DMS153 (cell line): ENCODE measurements around the gene E4F1.
"Not testable (repeated sequence)": the region's sequence is repeated elsewhere in the genome, so short reads cannot be mapped to it uniquely, and the experiment has no call there.

Experiments used
- DNase-seq: peaks from one replicate; lab custom pipeline; 2025; lab: John Stamatoyannopoulos, UW

The E4F1 gene

DNA sequence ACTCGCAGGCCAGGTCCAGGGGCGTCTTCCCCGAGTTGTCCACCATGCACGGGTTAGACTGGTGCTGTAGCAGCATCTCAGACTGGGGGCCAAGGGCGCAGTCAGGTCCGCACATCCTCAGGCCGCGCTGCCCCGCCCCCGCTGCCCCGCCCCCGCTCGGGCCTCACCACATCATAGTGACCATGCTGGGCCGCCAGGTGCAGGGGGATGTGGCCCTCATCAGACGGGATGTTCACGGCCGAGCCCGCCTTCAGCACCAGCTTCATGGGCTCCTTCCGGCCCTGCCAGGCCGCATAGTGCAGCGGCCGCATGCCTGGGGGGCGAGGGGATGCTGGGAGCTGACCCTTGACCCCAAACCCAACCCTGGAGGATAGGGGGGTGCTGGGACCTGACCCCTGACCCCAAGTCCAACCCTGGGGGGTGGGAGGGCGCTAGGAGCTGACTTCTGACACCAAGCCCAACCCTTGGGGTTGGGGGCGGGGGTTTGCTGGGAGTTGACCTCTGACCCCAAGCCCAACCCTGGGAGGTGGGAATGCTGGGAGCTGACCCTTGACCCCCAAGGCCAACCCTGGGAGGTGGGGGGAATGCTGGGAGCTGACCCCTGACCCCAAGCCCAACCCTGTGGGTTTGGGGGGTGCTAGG, 34.0 kb upstream of the E4F1 start:
- DNase-seq, result no peak

DNA sequence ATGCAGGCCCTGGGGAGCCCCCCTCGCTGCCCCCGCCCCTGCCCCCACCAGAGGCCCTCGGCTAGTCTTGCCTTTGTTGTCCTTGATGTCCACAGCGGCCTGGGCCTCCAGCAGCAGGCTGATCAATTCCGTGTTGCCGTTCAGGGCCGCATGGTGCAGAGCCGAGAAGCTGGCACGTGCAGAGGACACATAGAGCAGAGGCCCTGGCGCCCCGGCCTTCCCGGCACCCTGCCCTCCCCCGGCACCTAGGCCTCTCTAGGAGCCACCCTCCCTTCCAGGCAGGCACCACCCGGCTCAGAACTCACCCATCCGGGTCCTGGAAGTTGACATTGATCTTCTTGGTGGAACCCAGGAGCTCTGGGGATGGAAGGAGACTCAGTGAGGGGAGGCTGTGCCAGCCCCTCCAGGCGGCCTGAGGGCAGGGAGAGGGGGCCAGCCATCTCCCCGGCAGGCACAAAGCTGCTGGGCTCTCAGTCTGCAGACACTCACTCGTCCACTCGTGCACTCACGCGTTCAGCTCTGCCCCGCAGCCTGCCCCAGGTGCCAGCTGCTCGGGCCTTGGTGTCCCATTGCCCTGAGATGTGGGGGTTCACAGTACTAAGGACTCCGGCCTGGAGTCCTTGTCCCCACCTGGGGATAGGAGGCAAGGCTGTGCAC, 33.3 kb upstream of the E4F1 start:
- no peak for DNase-seq

DNA sequence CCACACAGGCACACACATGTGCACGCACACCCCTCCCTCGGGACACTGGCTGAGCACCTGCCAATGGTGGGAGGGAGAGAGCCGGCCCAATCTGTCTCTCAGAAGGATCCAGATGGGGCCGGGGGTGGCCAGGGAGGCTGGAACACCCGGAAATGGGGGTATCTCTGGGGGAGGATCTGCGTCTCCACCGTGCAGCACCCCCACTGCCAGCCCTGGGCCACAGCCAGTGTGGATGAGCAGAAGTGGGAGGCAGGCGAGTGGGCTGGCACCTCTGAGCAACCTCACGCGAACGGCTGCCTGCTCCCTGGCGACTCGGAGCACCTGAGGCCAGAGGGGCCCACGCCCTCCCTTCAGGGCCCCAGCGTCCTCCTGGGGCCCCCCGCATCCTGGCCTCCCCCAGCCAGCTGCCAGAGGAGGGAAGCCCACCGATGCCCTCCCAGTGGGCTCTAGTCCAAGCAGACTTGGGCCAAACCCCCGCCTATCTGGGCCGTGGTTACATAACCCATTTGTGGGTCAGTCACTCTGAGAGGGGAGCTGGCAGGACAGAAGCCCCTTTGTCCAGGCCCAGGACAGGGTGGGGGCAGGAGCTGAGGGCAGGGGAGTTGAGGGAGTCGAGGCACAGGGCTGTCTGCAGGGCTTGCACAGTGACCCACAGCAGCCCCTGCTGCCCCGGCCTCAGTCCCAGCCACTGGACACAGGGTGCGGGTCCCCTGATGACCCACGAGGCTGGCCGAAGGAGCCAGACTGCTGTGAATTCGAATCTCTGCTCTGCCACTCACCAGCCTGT, 32.5 kb upstream of the E4F1 start:
- no peak for DNase-seq

DNA sequence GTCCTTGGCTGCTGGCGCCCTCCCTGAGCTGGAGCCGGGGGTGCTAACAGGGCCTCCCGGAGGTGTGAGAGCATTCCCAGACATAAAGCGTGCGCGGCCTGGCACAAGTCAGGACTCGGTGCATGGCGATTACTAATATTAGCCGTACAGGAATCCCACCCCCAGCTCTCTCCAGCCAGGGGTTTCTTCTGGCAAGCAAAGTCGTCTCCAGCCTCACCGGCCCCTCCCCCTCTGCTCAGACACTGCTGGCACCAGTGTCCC, 32.0 kb upstream of the E4F1 start:
- no peak for DNase-seq

DNA sequence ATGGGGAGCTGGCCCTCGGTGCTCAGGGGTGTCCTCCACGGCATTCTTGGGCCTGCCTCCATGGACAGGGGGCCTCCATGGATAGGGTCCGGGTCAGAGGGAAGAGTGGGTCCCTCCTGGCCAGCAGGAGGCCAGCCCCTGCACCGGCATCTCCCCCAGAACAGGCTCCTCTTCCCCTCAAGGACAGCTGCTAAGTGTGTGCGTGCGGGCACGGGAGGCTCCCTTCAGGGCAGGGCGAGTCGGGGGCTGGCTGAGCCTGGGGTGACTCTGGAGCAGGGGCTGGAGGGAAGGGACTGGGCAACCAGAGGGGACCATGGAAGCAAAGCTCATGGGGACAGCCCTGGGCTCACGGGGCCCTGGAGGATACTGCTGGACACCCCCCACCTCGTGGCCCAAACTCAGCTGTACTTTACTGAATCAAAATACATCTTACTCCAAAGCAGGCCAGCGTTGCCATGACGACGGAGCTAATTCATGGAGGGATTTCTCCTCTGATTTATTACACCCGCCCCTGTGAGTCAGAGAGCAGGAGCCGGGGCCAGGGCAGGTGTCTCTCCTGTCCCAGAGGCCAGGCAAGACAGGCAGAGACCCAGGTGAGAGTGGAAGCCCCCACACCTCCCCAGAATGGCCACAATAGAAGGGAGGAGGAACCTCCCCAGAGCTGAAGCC, 29.1 kb upstream of the E4F1 start:
- DNase-seq, result no peak

DNA sequence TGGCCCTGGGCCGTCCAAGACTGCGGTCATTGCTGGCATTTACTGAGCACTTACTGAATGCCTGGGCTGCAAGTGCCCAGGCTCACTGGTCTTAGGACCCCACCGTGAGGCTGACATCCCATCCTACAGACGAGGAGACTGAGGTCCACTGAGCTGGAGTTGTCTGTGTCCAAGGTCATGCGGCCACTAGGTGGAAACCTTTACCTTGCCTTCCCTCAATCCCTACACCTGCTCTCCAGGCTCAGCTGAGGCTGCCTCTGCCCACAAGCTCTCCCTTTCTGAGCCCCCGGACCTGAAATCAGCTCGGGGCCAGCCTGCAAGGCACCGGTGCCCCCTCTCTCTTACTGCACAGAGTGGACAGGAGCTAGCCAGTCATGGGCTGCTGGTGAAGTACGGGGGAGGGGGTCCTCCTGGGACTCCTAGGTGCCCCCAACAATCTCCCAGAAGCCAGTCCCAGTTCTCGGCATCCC, 28.5 kb upstream of the E4F1 start:
- peak; percentile 30 for DNase-seq

DNA sequence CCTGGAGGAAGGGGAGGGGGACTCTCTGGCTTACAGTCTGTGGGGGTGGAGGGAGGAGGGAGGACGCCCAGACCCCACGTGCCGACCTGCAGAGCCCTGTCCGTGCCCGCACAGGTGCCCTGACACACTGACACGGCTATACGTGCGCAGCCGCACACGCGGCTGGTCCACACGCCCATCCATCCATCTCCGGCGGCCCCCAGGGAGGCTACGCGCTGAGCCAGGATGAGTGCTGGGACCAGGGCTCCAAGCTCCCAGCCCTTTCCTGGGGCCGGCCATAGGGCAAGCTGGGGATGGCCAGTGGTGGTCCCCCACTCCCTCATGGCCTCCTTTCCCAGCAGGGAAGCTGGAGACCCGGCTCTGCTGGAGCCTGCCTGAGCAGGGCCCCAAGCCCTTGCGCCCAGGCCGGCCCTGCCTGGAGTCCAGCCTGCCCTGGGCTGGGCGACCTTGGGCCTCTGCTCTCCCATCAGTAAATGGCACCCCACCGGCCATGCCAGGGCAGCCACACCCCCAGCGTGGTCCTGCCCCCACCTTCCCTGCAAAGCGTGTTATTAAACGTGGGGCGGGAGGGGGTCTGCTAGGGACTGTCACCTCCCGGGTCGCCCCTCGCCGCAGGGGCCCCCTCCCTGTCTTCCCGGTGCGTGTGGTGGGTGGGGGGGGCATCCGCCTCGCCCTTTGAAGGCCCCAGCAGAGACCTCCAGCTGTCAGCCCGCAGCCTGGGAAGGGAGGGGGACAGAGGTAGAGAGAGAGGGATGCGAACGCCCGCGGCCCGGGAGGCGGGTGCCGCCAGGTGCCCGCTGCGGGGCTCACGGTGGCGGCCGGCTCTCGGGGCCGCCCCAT, 27.8 kb upstream of the E4F1 start:
- no peak for DNase-seq

DNA sequence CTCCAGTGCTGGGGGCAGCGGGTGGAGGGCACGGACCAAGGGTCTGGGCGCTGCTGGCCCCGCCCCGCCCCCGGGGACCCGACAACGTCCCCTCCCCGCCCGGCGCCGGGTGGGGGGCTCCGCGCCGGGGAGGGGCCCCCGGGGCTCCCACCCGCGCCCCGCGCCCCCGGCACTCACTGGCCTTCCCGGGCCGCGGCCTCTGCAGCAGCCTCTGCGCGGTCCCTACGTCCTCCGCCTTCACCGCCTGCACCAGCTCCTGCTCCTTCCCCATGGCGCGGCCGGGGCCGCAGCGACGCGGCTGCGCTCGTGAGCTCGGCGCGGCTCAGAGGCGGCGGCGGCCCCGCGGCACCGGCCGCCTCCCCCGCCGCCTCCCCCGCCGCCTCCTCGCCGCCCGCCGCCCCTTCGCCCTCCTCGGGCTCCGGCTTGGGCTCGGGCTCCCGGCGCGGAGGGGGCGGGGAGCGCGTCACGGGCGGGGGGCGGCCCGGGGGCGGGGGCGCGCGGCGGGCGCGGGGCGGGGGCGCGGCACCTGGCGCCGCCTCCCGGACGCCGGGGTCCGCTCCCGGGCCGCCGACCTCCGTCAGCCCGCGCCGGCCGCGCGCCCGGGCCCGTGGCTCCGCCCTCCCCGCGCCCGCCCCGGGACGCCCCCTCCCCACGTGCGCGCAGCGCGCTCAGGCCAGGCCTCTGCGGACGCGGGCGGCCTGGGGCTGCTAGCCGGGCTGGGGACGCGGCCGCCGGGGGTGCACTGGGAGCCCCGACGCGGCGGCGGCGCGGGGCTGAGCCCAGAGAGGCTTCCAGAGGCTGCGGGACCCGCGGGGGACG, 27.0 kb upstream of the E4F1 start, which contains the start of gene CASKIN1:
CASKIN1 (minus strand) TSS at position 444 of the 819 bp plus-strand sequence; CDS start at position 271, 173 bp downstream.
- no peak for DNase-seq

DNA sequence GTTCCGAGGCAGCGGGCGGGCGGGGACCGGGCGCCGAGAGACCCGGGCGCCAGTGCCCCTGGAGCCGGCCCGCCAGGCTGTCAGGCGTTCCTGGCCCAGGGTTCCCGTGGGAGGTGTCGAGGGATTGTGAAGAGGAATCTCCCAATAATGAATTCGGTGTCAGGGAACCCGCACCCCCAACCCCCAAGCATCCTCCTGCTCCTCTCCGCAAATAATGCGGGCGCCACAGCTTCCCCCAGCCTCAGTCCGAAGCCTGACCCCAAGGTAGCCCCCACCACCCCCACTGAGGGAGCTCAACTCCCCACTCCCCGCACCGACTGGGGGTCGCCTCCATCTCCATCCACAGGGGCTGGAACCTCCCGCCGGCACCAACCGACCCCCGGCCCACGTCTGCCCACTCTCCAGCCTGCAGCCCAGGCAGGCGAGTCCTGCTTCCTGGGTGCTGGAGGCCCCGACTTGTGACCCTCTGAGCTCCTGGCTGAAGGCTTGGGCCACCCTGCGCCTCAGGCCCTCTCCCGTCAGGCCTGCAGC, 26.3 kb upstream of the E4F1 start:
- no peak for DNase-seq

DNA sequence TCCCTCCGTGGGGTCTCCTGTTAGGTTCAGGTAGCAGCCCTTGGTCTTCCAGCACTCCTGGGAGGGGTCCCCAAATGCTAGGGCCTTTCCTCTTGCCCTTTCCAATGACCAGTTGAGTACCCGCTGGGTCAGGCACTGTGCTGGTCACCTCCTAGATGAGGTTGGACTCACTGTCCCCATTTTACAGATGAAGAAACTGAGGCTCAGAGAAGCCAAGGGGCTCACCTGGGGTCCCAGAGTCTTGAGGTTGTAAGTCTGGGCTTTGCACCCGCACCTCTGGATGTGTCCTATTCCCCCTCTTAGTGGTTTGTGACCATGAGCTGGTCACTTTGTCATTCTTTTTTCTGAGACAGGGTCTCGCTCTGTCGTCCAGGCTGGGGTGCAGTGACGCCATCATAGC, 25.6 kb upstream of the E4F1 start:
- DNase-seq, result no peak

DNA sequence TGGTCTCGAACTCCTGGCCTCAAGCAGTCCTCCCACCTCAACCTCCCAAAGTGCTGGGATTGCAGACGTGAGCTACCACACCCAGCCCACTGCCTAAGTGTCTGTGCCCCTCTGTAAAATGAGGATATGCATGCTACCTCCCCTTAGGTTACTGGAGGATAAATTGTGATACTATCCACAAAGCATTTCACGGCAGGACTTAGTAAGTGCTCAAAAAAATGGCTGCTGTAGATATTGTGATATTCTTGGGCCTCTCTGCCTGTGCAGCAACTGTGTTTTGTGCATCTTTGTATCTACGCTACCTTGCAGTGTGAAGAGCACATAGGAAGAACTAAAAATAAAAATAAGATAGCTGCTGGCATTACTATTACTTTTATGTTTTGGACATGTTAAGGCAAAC, 25.1 kb upstream of the E4F1 start:
- no peak for DNase-seq

DNA sequence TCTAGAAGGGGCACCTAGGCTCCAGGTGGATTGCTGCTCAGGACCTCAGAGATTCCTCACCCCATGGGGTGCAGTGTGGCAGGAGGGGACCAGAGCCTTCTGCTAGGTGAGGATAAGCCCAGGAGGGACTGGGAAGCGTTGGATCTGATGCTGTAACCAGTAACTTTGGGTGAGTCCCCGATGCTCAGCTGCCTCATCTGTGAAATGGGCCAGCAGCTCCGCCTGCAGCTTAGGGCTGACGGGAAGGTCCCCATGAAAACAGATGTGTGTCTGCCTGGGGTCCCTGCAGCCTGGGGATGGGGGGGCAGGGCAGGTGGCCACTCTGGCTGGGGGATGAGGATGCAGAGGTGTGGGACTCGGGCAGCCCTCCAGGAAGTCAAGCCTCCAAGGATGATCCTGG, 24.3 kb upstream of the E4F1 start:
- no peak for DNase-seq

DNA sequence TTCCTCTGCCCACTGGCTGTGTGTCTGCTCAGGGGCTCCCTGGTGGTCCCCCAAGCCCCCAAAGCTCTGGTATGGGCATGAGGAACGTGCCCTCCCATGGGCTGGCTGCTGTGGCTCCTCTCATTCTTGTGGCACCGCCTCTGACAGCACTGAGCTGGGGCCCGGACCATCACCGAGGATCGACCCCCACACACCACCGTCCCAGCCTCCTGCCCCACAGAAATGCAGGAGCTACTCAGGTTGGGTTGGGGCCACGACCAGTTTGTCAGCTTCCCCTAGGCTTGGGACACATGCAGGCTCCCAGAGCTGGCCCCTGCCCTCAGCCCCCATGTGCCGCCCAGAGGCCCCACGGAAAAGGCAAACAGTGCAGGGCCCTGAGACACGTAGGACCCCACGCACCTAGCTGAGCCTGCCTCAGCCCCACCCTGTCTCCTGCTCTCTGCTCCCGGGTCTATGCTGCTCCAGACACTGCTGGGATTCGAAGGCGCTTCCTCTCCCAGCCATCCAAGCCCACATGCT, 23.7 kb upstream of the E4F1 start:
- no peak for DNase-seq

DNA sequence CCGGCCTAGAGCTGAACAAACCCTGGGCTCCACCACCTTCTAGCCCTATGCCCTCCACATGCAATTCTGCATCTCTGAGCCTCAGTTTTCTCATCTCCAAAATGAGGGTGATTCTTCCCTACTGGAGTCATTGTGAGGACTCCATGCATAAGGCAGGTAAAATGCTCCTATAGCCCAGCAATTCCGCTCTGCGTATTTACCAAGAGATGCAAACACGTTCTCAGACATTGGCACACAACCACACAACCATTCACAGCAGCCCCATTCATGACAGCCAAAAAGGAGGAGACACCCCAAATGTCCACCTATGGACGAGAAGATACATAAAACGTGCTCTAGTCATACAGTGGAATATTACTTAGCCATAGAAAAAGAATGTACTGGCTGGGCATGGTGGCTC, 23.1 kb upstream of the E4F1 start:
- DNase-seq, result no peak

DNA sequence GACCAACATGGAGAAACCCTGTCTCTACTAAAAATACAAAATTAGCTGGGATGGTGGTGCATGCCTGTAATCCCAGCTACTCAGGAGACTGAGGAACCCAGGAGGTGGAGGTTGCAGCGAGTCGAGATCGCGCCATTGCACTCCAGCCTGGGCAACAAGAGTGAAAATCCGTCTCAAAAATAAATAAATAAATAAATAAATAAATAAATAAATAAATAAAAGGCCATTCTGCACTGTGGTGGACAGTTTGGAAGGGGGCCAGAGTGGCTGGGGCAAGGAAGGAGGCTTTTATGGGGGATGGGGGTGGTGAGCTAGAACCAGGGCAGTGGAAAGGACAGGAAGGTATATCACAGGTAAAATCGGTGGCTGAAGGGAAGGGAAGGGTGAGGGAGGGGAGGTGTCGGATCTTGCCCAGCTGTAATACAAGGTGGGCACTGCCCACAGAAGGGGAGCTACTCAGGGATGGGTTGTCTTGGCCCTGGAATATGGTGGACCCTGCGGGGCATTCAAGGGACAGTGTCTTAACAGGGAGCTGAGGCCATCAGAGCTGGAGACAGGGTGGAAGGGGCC, 20.2 kb upstream of the E4F1 start:
- DNase-seq, result not testable (repeated sequence)

DNA sequence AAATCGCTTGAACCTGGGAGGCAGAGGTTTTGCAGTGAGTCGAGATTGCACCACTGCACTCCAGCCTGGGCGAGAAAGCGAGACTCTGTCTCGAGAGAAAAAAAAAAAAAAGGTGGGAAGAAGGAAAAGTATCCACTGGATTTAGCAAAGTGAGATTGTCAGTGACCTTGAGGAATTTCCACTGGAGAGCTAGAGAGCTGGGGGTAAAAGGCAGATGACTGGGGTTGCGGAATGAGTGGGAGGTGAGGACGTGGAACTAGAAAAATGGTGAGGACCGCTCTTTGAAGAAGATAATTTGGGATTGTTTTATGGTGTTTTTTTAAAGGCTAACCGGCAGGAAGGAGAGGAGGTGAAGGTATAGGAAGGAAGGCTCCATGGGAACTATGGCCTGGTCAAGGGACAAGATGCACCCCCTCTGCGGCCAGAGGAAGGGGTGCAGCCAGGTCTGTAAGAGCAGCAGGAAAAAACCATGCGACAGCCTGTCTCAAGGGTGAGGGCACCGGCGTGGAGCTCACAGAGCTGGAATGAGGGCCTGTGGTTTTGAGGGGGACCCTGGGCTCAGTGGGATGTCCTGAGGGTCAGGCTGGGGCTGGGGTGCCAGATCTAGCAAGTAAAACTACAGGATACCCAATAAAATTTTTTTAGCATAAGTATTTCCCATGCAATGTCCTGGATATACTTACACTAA, 18.8 kb upstream of the E4F1 start:
- DNase-seq, result no peak

DNA sequence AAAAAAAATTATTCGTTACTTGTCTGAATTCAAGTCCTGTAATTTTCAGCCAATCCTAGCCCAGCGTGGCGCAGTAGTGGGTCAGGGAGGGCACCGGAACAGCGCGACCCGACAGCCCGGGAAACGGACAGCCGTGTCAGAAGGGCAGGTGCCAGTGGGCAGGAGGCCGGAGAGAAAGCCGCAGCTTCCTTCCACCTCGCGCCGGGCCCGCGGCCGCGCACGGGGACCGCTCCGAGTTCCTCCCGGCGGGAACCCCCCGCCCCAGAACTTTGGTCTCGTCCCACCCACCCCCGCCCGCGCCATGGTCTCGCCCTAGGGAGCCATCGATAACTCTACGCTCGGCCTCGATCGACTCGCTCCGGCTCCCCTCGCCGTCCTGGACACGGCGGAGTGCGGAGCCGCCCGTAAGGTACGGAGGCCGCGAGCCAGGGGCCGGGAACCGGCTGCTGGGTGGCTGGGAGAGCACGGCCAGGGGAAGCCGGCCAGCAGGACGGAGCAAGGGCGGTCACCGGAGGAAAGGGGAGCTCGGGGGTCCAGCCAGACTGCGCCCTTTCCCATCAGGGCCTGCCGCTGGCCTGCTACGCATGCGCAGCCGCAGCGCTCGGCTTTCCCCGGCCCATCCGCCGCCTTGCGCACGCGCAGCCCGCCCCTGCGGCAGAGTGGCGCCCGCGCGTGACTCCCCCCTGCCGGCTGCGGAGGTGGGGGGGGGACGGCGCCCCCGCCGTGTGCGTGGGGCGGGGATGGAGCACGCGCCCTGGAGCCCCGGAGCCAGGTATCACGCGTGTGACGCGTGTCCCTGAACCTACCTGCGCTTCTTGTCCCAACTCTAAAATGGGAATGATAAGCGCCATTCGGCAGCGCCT, 18.1 kb upstream of the E4F1 start, which contains the start of gene MLST8:
MLST8 (plus strand) TSS at position 351 of the 863 bp plus-strand sequence. CDS start 632 bp downstream, outside the sequence.
- peak; percentile 69 for DNase-seq

DNA sequence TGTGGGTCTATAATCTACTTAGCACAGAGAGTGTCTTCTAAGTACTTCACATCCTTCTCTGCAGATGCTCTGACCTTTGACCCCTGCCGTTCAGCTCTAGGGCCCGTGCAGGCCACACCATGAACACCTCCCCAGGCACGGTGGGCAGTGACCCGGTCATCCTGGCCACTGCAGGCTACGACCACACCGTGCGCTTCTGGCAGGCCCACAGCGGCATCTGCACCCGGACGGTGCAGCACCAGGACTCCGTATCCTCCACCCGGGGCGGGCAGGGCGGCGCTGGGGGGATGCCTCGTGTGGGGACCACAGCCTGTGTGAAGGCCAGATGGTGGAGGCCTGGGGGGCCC, 17.5 kb upstream of the E4F1 start:
- no peak for DNase-seq

DNA sequence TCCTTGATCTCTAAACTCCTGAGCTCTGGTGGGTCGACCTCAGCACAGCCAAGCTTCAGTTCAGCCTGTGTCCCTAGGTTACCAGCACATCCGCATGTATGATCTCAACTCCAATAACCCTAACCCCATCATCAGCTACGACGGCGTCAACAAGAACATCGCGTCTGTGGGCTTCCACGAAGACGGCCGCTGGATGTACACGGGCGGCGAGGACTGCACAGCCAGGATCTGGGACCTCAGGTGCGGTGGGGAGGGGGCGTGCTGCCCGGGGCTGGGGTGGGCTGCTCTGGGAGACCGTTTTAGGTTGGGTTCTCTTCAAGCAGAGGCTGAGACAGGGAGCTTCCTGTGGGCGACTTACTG, 17.0 kb upstream of the E4F1 start:
- no peak for DNase-seq
